GM18868 (cell line): ENCODE results near the gene PPP3R1.

Source experiments
- ATAC-seq: cut with Tn5 transposase; IDR thresholded peaks from one replicate; pipeline ENCODE4 v1.9.1; 2021; ENCODE audit warnings: mild to moderate bottlenecking, moderate library complexity; ENCODE audit not compliant: unreplicated experiment

Gene PPP3R1

DNA sequence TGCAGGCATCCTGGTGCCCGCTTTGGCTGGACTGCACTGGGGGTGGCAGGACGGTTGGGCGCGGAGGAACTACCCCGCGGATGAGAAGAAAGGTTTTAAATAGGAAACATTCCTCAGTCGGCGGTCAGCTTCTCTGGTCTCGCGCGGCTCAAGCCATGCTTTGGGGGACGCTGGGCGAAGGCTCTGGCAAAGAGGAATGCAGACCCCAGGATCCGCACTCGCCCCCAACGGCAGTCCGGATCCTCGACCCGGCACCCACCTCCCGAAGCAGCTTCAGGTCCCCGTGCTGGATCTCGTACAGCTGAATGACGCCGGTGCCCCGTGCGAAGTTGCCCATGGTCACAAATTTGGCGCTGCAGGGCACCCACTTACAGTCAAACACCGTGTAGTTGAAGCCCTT lies 95.3 kb downstream of the PPP3R1 start:
- peak; percentile 29 for ATAC-seq

DNA sequence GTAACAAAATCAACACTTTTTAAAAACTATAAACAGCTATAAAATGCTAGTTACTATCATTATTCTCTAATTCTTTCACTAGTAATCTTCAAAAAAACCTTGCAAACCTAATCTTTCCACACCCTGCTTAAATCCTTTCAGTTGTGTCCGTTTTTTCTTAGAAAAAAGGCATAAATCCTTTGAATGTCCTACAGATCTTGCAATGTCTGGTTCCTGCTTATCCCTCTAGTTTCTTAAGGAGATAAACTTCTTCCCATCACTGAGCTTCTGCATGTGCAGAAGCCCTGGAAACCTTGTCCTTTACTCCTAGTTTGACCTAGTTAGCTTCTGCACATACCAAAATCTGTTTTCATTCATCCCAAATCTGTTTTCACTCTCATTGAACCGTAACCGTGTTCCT lies 95.9 kb downstream of the PPP3R1 start:
- ATAC-seq = no peak

DNA sequence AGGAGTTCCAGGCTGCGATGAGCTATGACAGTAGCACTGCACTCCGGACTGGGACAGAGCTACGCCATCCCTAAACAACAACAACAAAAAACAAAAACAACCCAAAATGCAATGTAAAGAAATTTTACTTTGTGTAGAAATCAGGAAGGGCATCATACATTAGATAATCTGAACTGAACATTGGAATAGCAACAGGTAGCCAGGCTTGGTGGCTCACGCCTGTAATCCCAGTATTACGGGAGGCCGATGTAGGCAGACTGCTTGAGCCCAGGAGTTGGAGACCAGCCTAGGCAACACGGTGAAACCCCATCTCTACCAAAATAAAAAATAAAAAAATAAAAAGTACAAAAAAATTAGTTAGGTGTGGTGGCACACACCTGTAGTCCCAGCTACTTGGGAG lies 96.7 kb downstream of the PPP3R1 start:
- no peak for ATAC-seq

DNA sequence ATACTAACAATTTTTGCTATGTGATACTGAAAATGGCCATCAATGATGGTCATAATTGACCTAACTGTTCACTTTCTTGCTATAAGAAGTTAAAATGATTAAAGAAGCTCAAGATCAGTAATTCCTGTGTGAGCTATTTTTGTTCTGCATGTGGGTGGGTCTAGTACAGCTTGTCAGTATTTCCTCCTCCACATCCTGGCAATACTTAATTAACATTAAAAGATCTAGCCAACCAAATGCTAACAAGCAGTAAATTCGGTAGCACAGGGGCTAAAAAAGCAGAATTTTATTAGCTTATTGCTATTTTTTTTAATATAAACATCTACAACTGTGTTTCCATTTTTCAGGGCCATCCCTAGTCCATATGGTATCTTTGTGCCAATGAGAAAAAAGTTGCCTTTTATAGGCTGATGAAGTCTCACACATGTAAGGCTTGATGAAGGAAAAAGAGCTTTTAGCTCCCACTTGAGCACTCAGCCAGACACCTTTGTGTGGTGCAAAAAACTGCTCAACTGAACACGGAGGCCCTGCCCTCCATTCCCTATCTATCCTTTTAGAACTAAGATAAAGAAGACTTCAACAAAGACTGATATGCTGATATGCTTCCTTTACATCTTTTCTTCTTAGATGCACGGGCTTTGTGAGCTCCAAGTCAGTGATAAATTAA lies 99.5 kb downstream of the PPP3R1 start:
- no peak for ATAC-seq

- ATAC-seq = no peak
These were observed 101.3 kb downstream of the PPP3R1 start for GRCh38 chr2:68151037-68151436.

DNA sequence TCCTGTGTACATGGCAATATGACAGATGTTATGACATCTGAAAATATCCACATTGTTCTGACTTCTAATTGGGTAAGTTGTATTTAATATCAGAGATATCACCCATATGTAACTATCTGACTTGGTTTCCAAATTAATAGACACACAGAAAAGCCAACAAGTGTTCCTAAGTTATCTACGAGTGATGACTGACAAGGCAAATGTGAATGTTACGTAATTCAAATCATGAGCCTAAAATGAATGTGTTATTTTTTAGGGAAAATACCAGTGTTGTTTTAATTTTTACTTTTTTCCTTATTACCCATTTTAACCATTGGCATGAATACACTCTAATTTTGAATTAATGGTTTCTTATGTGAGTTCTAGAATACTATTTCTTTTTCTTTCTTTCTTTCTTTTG lies 110.5 kb downstream of the PPP3R1 start:
- ATAC-seq = no peak

DNA sequence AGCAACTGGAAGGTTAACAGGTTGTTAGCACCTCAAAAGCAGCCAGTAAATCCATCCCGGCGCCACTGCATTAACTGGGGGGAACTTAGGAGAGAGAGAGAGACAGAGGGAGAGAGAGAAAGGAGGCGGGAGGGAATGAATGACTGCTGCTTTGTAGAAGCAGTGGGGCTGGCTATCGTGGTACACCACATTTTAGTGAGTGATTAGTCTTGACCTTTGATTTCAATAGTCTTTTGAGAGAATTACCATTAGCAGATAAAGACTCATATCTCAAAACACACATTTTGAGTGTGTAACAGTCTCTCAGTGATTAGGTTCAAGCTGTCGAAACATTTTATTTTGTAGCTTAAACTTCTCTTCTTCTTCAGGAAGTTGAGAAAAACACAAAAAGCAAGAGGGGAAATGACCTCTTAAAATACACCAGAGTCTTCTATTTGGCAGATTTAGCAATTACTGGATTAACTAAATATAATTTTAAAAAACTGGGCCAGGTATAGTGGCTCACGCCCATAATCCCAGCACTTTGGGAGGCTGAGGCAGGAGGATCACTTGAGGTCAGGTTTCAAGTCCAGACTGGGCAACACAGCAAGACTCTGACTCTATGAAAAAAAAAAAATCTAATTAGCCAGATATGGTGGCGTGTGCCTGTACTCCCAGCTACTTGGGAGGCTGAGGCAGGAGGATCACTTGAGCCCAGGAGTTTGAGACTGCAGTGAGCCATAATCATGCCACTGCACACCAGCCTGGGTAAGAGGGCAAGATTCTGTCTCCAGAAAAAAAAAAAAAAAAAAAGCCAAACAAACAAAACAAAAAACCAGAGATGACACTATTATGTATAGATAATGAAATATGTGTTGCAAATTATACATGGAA lies 116.6 kb downstream of the PPP3R1 start:
- ATAC-seq = no peak

DNA sequence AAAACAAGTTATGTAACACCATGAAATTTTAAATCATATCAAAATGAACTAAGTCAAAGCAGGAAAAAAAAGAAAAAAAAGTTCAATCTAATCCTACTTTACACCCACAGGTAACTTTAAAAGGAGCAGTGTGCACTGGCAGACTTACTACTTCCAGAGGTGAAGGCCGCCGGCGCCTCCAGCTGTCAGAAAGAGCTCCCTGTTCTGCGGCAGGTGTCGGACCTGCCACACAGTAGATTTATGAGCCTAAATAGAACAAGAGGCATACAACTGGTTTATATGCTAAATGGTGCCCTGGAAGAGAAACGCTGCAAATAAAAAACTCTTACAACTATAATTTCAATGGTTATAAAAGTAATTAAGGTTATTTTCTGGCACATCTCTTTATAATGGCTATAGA lies 117.8 kb downstream of the PPP3R1 start:
- no peak for ATAC-seq

- ATAC-seq = no peak
These were observed 118.2 kb downstream of the PPP3R1 start for GRCh38 chr2:68134120-68134519.
